ENCODE results near the gene TERT.
"Not testable (repeated sequence)": the region's sequence is repeated elsewhere in the genome, so short reads cannot be mapped to it uniquely, and the experiment has no call there.

Gene TERT

DNA sequence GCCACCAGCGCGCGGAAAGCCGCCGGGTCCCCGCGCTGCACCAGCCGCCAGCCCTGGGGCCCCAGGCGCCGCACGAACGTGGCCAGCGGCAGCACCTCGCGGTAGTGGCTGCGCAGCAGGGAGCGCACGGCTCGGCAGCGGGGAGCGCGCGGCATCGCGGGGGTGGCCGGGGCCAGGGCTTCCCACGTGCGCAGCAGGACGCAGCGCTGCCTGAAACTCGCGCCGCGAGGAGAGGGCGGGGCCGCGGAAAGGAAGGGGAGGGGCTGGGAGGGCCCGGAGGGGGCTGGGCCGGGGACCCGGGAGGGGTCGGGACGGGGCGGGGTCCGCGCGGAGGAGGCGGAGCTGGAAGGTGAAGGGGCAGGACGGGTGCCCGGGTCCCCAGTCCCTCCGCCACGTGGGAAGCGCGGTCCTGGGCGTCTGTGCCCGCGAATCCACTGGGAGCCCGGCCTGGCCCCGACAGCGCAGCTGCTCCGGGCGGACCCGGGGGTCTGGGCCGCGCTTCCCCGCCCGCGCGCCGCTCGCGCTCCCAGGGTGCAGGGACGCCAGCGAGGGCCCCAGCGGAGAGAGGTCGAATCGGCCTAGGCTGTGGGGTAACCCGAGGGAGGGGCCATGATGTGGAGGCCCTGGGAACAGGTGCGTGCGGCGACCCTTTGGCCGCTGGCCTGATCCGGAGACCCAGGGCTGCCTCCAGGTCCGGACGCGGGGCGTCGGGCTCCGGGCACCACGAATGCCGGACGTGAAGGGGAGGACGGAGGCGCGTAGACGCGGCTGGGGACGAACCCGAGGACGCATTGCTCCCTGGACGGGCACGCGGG lies at the start of gene TERT:
TERT (minus strand) TSS at position 234 of the 815 bp plus-strand sequence; CDS start at position 155, 79 bp downstream.
- DNase-seq = peak; percentile 83 to 86

DNA sequence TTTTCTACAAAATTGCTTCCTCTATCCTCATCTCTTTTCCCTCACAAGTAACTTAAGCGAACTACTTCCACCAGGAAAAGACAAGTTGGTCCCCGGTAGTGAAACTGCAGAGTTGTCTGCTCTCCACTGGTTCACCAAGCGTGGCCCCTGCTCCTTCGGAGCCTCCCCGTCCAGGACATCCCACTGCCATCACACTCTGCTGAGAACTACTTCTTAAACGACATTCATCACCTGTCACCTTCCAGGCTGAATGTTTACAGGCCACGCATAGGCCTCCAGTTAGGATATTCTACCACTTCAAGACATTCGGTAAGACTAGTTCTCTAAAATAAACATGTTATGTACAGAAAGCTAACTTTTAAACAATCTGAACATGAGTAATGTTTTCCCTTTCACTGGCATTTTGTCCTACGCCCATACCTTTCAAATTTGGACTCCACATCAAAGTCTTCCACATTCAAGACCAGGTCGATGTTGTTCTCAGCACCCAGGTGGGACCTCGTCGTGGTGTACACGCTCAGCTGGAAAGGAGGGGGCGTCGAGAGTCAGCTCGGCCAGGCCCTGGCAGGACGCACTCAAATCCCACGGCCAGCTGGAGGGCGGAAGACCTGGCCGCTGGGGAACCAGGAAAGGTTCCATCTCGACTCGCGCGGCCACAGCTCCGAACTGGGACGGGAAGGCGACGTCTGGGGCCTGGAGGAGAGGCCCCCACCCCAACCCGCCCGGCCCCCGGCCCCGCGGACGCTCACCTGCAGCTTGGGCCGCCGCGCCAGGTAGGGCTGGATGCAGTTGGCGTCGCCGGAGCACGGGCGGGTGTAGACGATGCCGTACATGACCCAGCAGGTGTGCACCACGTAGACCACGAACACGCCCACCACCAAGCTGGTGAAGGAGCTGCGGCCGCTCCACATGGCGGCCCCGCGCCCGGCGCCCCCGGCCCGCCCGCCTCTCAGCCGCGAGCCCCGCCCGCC lies 49.3 kb upstream of the TERT start:
- DNase-seq = peak; percentile 20 to 36

DNA sequence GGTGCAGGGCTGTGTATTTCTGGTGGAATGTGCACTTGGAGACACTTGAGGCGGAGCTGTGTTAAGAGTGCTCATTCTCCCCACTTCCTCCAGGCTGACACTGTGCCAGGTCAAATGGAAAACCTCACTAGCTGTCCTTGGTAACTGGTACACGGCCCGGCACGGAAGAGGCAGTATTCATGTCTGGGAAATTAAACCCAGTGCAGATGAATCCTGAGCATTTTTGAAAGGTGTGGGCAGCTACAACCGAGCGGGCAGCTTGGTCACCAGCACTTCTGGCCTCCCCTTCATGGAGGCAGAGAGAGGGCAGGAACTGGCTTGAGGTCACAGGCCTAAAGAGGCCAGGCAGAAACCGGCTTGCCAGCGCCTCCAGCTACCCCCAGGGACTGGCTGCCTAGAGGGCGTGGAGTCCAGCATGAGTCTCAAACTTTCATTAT lies 48.5 kb upstream of the TERT start:
- DNase-seq = no peak

DNA sequence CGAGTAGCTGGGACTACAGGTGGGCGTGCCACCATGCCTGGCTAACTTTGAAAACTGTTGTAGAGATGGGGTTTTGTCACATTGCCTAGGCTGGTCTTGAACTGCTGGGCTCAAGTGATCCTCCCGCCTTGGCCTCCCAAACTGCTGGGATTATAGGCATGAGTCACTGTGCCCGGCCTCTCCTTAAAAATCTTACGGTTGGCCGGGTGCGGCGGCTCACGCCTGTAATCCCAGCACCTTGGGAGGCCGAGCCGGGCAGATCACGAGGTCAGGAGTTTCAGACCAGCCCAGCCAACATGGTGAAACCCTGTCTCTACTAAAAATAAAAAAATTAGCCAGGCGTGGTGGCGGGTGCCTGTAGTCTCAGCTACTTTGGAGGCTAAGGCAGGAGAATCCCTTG lies 47.8 kb upstream of the TERT start:
- not testable (repeated sequence) for DNase-seq

DNA sequence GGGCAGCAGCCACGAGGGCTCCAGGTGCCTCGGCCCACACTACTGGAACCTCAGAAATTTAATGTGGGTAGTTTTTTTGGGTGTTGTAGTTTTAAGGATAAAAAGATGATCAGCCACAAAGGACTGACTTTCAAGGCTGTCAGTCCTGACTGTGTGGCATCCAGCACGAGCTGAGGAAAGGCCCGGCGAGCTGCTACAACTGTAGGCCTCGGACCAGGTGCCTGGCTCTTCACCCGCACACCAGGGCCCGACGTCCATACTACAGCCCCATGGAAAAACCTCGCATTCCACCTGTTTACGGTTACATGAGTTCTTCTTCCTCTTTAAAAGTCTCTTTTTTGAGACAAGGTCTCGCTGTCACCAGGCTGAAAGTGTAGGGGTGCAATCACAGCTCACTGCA lies 47.4 kb upstream of the TERT start:
- no peak for DNase-seq

DNA sequence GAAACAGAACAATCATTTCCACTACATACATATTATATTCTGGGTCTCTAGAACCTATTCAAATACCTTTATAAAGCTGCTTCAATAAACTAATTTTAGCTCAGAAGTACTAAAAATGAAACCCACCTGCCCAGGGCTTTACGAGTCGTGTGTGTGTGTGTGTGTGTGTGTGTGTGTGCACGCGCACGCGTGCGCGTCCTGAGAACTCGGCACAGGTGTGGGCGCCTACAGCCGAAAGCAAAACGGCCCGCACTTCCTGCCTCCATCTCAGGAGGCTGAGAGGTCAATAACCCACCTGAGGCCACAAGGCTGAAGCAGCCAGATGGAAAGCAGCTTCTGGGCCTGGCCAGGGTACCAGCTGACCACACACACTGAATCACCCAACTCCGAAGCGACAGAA lies 47.0 kb upstream of the TERT start:
- DNase-seq = no peak

DNA sequence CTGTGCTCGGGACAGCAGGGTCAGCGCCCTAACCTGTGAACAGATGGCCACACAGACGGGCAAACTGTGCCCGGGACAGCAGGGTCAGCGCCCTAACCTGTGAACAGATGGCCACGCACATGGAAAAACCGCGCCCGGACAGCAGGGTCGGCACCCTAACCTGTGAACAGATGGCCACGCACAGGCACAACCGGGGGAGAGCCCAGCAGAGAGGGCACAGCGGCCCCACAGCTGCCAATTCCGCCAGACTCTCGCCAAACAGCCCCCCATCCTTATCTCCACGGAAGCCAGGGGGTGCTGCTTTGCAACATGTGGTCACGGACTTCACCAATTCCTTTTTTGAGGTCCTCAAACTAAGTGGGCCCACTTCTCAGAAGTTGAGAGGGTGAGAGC lies 44.9 kb upstream of the TERT start:
- DNase-seq = not testable (repeated sequence)

DNA sequence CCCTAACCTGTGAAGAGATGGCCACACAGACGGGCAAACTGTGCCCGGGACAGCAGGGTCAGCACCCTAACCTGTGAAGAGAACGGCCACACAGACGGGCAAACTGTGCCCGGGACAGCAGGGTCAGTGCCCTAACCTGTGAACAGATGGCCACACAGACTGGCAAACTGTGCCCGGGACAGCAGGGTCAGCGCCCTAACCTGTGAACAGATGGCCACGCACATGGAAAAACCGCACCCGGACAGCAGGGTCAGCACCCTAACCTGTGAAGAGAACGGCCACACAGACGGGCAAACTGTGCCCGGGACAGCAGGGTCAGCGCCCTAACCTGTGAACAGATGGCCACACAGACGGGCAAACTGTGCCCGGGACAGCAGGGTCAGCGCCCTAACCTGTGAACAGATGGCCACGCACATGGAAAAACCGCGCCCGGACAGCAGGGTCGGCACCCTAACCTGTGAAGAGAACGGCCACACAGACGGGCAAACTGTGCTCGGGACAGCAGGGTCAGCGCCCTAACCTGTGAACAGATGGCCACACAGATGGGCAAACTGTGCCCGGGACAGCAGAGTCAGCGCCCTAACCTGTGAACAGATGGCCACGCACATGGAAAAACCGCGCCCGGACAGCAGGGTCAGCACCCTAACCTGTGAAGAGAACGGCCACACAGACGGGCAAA lies 44.4 kb upstream of the TERT start:
- not testable (repeated sequence) for DNase-seq

DNA sequence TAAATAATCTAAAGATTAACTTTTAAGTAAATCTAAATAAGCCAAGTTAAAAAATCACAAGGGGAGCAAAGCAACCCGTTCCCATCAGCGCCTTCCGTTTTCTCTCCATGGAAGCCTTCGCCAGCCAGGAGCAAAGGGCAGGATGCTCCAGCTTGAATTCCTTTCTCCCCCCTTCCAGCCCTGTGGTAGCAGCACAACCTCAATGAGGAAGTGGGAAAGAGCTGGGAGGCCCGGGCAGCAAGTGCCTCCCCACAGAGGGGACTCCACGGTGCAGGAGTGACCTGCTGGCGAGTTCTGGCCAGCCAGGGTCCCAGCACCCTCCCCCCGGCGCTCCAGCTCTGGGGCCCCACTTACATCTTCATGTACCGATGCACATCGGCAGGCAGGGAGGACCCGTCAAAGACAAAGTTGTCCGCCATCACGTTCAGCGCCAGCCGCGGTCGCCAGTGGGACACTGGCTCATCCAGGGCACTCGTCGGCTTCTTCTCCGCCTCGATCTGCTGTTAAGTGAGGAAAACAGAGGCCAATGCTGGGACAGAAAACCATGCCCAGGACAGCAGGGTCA lies 43.7 kb upstream of the TERT start:
- no peak for DNase-seq

DNA sequence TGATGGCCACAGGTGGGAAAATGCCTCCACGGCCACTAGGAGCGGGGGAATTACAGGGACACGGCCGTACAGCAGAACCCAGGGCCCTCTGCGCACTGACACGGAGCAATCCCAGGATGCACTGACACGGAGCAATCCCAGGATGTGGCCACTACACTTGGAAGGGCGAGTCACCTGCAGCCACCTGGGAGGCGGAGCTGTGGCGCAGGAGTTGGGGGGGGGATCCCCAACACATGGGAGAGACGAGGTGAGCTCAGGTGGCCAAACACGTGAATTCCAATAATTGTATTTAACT lies 43.3 kb upstream of the TERT start:
- no peak for DNase-seq

DNA sequence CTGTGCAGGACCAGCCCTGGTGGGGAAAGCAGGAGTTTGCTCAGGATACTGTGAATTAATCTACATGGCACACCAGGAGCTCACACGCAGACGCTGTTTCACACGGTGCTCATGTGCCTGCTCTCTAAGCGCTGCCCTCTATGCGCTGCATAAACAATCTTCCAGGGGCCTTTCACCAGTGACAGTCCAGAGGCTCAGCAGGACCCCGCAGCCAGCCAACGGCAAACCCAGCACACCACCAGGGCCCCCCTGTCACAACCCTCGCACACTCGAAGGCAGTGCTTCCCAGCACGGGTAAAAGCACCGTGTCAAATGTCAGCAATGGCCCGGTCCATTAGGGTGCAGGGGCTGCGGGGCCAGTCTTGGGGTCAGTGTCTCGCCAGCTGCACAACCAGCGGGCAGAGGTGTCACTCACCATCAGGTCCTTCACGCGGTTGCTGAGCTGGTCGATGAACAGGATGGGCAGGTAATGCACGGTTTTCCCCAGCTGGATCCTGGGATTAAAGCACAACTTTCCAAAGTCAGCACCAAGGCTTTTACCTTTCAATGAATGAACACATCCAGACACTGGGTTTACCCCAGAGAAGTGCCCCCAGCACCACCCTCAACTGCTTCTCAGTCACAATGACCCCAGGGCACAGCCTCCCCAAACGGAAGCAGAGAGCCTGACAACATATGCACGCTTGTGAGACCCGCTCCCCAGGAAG lies 42.8 kb upstream of the TERT start:
- no peak for DNase-seq

DNA sequence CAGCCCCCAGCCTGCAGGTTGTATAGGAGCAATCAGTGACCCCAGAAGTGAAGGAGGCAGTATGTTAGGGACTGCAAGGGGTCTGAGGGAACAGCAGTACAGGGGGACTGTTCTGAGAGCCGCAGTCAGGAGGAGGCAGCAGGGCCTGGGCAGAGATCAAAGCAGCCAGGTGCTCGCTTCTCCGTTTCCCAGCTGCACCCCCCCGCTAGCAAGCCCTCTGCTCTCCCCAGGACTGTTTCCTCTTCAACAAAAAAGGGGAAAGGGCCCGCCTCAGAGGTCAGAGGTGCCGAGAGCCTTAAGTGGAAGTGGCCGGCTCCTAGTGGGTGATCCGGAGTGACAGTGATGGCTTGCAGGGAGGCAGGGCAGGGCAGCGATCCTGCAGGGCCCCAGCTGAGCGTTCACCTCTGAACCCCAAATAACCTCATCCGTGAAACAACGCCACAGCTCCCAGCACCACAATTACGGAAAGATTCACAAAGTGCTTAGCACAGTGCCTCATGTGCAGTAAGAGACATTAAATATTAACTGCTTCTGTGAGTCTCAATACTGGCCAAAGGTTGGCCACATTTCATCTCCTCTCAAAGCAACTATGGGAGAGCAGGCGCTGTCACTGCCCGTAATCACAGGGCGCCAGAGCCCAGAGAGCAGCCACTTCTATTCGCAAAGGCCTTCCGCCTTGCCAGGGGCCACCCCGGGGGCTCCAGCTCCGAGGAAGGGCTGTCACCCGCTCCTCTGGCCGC lies 42.1 kb upstream of the TERT start:
- DNase-seq = no peak

DNA sequence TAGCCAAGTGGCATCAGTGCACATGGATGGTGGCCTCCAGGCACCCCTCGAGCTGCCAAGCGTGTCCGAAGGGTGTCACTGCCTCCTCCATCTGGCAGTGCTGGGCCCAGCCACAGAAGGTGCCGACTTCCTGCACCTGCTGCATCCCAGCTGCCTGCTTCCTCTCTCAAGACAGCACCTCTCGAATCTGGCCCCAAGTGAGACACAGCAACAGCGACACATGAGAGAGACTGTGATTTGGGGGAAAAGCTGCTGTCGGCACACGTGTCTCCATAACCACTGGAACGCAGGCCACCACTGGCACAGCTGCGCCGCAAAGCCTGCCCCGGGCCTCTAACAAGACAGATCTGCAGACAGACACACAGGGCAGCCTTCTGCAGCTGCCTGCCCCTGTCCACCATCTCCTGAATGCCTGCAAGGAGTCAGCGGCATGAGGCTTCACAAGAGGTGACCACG lies 41.3 kb upstream of the TERT start:
- DNase-seq = no peak

DNA sequence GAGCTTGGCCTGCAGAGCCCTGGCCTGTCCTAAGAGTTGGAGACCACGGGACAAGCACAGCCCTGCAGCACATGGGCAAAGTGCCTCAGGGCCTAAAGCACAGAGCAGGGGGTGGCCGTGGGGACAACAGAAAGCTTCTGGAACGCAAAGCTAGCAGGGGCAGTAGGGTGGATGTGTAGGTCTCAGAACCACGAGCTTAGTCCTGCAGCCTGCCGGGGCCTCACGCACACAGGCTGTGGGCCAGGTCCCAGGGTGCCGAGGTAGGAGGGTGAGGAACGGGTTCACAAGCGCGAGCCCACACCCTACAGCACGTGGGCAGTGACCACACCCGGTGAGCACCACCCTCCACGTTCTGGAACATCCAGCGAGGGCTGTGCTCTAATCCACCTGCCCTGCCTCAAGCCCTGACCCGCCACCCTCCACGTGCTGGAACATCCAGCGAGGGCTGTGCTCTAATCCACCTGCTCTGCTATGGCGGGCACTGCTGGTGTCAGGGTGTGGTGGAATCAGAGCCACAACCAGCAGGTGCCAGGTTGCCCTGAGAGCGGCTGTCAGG lies 40.8 kb upstream of the TERT start:
- no peak for DNase-seq

DNA sequence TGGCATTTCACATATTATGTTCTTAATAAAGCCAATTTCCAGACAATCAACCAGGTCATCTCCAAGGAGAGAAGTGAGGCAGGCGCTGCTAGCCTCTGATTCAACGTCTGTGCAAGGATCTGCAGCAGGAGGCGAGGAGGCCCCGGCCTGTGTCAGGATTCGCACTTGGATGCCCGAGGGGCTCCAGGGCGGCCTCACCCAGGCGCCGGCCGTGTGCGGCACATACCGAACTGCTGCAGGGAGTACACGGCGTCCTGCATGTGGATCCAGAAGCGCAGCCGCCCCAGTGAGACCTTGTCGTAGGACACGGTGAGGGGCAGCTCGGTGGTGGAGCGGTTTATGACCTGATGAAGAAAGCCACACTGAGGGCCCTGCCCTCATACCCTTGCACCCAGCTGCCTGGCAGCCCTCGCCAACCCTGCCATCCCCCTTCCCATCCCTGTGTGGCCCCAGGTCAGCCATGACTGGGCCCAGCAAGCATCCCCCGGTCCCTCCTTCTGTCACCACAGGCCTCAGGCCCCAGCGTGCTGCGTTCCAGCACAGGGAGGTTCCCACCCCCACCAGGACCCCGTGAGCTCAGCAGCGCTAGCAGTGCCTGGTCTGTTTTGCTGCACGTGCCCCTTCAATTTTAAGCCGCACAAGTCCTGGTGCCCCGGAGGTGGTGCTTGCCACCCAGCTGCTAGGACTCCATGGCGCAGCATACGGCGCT lies 40.1 kb upstream of the TERT start:
- no peak for DNase-seq

DNA sequence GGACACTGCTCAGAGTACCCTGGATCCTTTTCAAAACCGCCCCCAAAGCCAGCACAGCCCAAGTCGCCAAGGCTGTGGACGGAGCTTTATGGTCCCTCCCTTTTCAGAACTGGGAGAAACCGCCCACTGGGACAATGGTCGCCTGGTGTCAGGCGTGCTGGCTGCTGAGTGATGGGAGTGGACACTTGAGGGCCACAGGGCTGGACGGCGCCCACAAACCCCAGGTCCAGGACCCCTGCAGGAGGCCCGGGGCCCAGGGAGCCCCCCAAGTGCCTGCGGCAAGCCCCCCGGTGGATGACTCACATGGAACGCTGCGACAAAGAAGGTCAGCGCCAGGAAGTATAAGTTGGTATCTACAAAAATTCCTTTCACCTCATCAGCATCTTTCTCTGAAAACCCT lies 39.1 kb upstream of the TERT start:
- DNase-seq = no peak

DNA sequence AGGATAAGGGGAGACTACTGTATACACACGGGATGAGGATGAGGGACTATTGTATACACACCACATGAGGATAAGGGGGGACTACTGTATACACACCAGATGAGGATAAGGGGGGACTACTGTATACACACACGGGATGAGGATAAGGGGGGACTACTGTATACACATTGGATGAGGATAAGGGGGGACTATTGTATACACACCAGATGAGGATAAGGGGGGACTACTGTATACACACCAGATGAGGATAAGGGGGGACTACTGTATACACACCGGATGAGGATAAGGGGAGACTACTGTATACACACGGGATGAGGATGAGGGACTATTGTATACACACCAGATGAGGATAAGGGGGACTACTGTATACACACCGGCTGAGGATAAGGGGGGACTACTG lies 38.4 kb upstream of the TERT start:
- DNase-seq = not testable (repeated sequence)

DNA sequence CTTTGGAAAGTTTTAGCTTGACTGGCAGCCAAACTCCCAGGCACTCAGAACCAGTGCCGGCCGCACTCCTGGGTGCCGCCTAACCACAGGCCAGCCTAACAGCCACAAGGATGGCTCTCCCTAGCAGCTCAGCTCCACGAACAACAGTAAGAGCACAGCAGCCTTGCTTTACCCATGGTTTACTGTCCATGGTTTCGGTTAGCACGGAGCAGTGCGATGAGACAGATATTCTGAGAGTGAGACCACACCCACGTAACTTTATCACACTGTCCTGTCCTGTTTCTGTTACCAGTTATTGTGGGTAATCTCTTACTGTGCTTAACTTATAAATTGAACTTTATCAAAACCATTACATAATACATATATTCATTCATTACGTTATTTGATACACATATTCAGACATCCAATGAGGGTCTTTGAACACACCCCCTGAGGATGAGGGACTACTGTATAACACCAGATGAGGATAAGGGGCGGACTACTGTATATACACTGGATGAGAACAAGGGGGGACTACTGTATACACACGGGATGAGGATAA lies 37.7 kb upstream of the TERT start:
- no peak for DNase-seq

DNA sequence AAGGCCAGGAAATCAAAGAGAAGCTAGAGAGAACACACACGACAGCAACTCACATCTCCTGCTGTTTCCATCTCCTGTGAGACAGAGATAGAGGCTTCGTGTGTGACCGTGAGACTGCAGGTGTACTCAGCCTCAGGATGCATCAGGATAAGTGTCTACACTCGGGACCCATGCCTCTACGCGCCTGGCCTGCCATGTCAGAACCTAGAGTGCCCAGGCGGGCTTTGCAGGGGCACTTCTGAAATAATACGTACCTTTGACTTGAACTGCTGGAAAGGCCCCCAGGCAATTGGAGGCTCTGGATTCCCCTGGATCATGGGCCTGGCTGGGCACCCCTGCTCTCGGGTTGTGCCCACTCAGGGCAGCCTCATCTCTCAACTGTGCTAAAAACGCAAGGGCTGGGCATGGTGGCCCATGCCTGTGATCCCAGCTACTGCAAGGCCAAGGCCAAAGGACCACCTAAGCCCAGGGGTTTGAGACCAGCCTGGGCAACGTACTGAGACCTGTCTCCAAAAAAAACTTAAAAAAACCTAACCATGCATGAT lies 37.1 kb upstream of the TERT start:
- DNase-seq = no peak
